ENCODE data around the gene GPR39.

Gene GPR39

DNA sequence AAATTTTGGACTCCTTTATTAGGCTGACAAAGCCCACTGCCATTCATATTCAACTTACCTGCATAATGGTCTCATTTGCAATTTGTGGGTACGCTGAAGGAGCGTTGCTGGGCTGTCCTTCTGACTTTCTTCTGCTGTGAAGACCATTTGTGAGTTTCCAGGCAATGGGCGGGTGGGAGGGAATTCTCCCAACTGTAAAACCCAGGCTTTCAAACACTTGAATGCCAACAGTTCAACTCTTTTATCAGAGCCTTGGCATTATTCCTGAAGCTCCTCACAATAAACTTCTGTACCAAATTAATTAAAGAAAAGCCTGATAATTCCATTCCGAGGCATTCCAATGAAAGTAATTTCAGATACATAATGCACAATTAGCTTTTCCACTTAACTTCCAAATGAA lies 35.2 kb upstream of the GPR39 start:
- TF ChIP-seq ZFX (IDR thresholded peaks at IDR 0.05) (no peak), CTCF (conservative IDR thresholded peaks at IDR 0.05) (no peak)
- no peak overlapping the region for H3K27ac ChIP-seq

DNA sequence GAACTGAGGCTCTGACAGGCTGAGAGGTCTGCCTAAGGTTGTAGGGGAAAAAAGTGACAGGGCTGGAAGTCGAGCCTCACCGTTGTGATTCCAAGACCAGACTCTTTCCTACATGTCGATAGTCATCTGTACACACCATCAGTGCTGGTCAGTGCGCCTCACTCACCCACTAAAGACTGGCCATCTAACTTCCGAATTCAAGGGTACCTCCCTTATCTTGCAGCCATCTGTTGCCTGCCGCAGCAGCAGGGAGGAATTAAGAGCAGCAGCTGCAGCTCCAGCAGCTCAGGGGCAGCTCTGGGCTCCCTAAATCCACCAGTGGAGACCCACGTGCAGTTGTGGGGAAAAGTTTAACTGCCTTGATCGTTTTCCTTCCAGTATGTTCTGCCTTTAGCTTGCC lies 32.6 kb upstream of the GPR39 start:
- TF ChIP-seq CTCF (conservative IDR thresholded peaks at IDR 0.05) (no peak), ZFX (IDR thresholded peaks at IDR 0.05) (no peak)
- H3K27ac ChIP-seq, result no peak overlapping the region

GRCh38 chr2:132384491-132385151 lies 32.0 kb upstream of the GPR39 start:
- TF ChIP-seq ZFX (IDR thresholded peaks at IDR 0.05) (no peak), CTCF (conservative IDR thresholded peaks at IDR 0.05) (no peak)
- no peak overlapping the region for H3K27ac ChIP-seq

GRCh38 chr2:132387126-132387525 lies 29.5 kb upstream of the GPR39 start:
- TF ChIP-seq CTCF (conservative IDR thresholded peaks at IDR 0.05) (no peak), ZFX (IDR thresholded peaks at IDR 0.05) (no peak)
- no peak overlapping the region for H3K27ac ChIP-seq

GRCh38 chr2:132390076-132390475 lies 26.5 kb upstream of the GPR39 start:
- no peak overlapping the region for H3K27ac ChIP-seq
- no peak for TF ChIP-seq ZFX (IDR thresholded peaks at IDR 0.05)
- TF ChIP-seq CTCF (conservative IDR thresholded peaks at IDR 0.05), result no peak

DNA sequence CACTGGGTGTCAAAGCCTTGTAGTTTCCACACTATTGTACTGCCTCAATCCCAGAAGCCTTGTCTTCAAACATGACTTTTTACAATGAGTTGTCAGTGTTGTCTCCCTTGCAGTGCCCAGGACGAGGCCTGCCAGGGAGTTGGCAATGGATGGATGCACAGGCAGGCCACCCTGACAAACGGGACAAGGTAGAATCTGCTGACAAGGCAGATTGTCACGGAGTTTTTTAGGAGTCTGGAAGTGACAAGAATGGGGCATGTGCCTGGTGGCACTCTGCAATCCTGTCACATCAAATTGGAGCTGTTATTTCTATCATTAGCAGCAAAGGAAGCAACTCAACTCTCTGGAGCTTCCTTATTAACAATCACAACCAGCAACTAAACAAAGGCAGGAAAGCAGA lies 25.2 kb upstream of the GPR39 start:
- TF ChIP-seq CTCF (conservative IDR thresholded peaks at IDR 0.05), result no peak
- no peak for TF ChIP-seq ZFX (IDR thresholded peaks at IDR 0.05)
- no peak overlapping the region for H3K27ac ChIP-seq

DNA sequence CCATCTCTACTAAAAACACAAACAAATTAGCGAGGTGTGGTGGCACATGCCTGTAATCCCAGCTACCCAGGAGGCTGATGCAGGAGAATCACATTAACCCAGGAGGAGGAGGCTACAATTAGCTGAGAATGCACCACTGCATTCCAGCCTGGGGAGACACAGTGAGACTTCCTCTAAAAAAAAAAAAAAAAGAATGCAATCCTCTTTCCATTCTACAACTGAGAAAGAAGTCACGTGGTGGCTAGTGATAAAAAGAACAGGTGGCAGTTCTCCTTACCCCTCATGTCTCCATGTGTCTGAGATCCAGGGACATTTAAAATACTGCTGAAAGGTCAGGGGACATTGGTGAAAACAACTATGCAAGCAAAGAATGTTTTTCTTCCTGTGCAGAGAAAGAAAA lies 24.4 kb upstream of the GPR39 start:
- H3K27ac ChIP-seq, result no peak overlapping the region
- no peak for TF ChIP-seq CTCF (conservative IDR thresholded peaks at IDR 0.05)
- TF ChIP-seq ZFX (IDR thresholded peaks at IDR 0.05), result no peak

All from C4-2B (cell line).